Activated CD4-positive, alpha-beta memory T cell treated with anti-CD3 and anti-CD28 coated beads, Interleukin-2, amount 10 ng/mL, durations not matched to agents 7 days and 5 days (primary cell): ENCODE results near the gene CDH23. TPM values are rescaled to one million over a fixed set of nuclear protein-coding genes. Genes with fewer than 3 reads are reported as not detected.
A peak's percentile ranks its signal among the peaks of the same experiment; 100 is the strongest.

Source experiments
- CTCF ChIA-PET: fragments of 350-600 bp; sonication (Branson Sonifier 250); formaldehyde crosslinking; loops from one replicate; lab custom pipeline; 2021; ENCODE audit warnings: antibody characterized with exemption, inconsistent platforms; lab: Charles Lee
- POLR2A ChIA-PET: fragments of 350-600 bp; sonication (Branson Sonifier 250); formaldehyde crosslinking; loops from one replicate; lab custom pipeline; 2021; ENCODE audit warnings: antibody characterized with exemption; lab: Charles Lee
- DNase-seq: peaks from one replicate; pipeline ENCODE4 v3.0.0-alpha.2; 2020
- H3K27ac Mint-ChIP-seq: one replicate; pipeline ENCODE4 v1.8.0; 2021; ENCODE audit warnings: mild to moderate bottlenecking, mixed read lengths
- H3K27me3 Mint-ChIP-seq: one replicate; pipeline ENCODE4 v1.8.0; 2021; ENCODE audit warnings: mixed read lengths
- H3K36me3 Mint-ChIP-seq: one replicate; pipeline ENCODE4 v1.8.0; 2021; ENCODE audit warnings: low read depth, mixed read lengths
- H3K4me1 Mint-ChIP-seq: one replicate; pipeline ENCODE4 v1.8.0; 2021; ENCODE audit warnings: mixed read lengths
- H3K4me3 Mint-ChIP-seq: one replicate; pipeline ENCODE4 v1.8.0; 2021; ENCODE audit warnings: mild to moderate bottlenecking, mixed read lengths
- H3K9me3 Mint-ChIP-seq: one replicate; pipeline ENCODE4 v1.8.0; 2021; ENCODE audit warnings: mixed read lengths
- total RNA-seq, 2 experiments: library from RNA; stranded (reverse); gene quantifications; one replicate each; pipeline ENCODE4 v1.2.3, GENCODE V29; 2021

Gene CDH23
- total RNA-seq, 2 experiments from 2014 or later = 1.3 TPM

DNA sequence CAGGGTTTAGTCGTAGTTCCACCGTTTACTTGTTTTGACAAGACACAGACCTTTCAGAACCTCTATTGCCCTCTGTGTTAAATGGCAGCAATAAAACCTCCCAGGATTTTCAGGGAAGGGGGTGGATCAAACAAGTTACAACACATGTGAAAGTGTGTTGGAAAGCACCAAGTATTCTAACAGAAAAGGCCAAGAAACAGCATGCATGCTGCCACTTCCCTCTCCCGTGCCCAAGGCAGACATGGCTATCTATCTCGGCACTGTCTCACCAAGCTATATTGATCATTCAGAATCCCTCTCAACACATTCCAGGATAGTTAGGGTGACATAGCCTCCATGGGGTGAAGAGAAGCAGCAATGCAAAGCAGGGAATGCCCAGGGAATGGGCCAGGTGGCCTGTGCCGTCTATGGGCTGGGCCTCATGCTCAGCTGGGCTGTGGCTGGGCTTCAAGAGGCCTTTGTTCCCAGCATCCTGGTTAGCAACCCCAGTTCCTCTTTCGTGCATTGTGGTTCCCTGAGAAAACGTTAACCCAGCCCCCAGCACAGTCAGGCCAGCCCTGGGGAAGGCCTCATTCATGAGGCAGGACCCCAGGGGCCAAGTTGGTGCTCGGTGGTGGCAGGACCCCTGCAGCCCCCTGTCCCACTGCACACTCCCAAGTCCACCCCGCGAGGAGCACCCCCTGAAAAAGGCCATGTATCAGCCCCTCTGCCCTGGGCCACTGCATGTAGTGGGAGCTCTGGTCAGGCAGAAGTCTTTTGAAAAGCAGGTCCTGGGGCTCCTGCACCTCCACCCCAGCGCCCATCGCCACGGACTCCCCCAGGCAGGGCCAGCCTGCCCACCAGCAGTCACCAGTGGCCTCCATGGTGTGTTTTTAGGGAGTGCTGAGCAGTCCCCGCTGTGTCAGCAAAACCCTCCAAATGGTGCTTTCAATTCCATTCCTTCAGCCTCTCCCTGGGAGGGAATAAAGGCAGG is 351.1 kb downstream of the CDH23 start:
- Mint-ChIP-seq H3K36me3 (peaks cover 49% of the 10 kb centered on the region), H3K27ac (peak overlapping the region; percentile 95), H3K9me3 (no peaks in the 10 kb centered on the region), H3K27me3 (no peaks in the 10 kb centered on the region), H3K4me3 (no peak overlapping the region), H3K4me1 (peaks cover 97% of the 10 kb centered on the region)
- ChIA-PET POLR2A (interaction anchor here (1.0 to 15.4 kb wide), 11 partner anchors 10 to 53 kb away, joined by 3 to 310 read pairs (median 18); partner anchors contain the start of gene VSIR), CTCF (interaction anchor here (0.8 to 4.0 kb wide), 15 partner anchors 10 to 75 kb away, joined by 3 to 40 read pairs (median 6); partner anchors contain the start of gene VSIR)
- DNase-seq = no peak

DNA sequence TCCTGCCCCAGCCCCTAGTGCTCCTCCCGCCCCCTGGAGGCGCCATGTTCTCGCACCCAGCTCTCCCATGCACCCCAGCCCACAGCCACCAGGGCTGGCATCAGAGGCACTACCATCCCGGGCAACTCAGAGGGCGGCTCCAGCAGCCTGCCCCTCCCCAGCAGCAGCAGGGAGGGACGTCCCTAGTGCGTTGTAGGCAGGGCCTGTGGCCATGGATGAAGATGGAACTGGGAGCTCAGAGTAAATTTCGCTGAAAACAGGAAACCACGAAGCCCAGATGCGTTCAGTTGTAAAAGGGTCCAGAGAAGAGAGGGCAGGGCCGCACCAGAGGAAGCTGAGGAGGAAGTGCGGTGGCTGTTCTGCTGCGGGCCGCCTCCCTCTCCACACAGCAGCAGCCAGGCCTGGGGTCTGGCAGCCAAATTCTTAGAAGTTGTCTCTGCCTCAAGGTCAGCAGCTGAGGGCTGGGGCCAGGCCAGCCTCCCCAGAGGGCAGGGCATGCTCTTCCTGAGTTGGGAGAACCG is 352.0 kb downstream of the CDH23 start:
- peak; percentile 93 for DNase-seq
- H3K4me1 Mint-ChIP-seq = peaks cover 97% of the 10 kb centered on the region
- H3K36me3 Mint-ChIP-seq = peaks cover 58% of the 10 kb centered on the region
- no peaks in the 10 kb centered on the region for H3K27me3 Mint-ChIP-seq
- peak overlapping the region; percentile 43 for H3K4me3 Mint-ChIP-seq
- ChIA-PET POLR2A (interaction anchor here (1.0 to 15.4 kb wide), 11 partner anchors 9 to 54 kb away, joined by 3 to 310 read pairs (median 18); partner anchors contain the start of gene VSIR), CTCF (interaction anchor here (0.6 to 4.0 kb wide), 19 partner anchors 9 to 74 kb away, joined by 3 to 40 read pairs (median 5); partner anchors contain the start of gene VSIR)
- no peaks in the 10 kb centered on the region for H3K9me3 Mint-ChIP-seq
- H3K27ac Mint-ChIP-seq = peak overlapping the region; percentile 95

- no peak for DNase-seq
- Mint-ChIP-seq H3K27me3 (no peaks in the 10 kb centered on the region), H3K36me3 (peaks cover 65% of the 10 kb centered on the region), H3K4me3 (peak overlapping the region; percentile 43), H3K4me1 (peaks cover 97% of the 10 kb centered on the region), H3K9me3 (no peaks in the 10 kb centered on the region), H3K27ac (peak overlapping the region; percentile 95)
- ChIA-PET POLR2A (interaction anchor here (1.0 to 15.4 kb wide), 11 partner anchors 8 to 55 kb away, joined by 3 to 310 read pairs (median 18); partner anchors contain the start of gene VSIR), CTCF (interaction anchor here (0.6 to 4.0 kb wide), 18 partner anchors 8 to 64 kb away, joined by 3 to 40 read pairs (median 6); partner anchors contain the start of gene VSIR)
Observed at GRCh38 chr10:71749396-71749795, 352.7 kb downstream of the CDH23 start.

- POLR2A ChIA-PET = interaction anchor here (0.7 to 5.0 kb wide), 4 partner anchors 13 to 24 kb away, joined by 3 to 65 read pairs (median 4); partner anchors contain the start of gene VSIR
Observed at GRCh38 chr10:71750124-71750841, 353.6 kb downstream of the CDH23 start.

GRCh38 chr10:71750986-71751385 is 354.3 kb downstream of the CDH23 start:
- no peak for DNase-seq
- peaks cover 87% of the 10 kb centered on the region for H3K4me1 Mint-ChIP-seq
- H3K36me3 Mint-ChIP-seq = peaks cover 73% of the 10 kb centered on the region
- H3K4me3 Mint-ChIP-seq = no peak overlapping the region
- H3K27me3 Mint-ChIP-seq = no peaks in the 10 kb centered on the region
- no peaks in the 10 kb centered on the region for H3K9me3 Mint-ChIP-seq
- CTCF ChIA-PET = no interaction called here
- H3K27ac Mint-ChIP-seq = peak overlapping the region; percentile 95
- POLR2A ChIA-PET = interaction anchor here (0.5 to 1.4 kb wide), 4 partner anchors 14 to 24 kb away, joined by 3 to 4 read pairs (median 3); no protein-coding TSS in a partner anchor

More at GRCh38 chr10:71750124-71750841, 353.6 kb downstream of the CDH23 start:
- peak overlapping the region; percentile 95 for H3K27ac Mint-ChIP-seq
- CTCF ChIA-PET = interaction anchor here (4.0 kb wide), 1 partner anchor 23 kb away, joined by 31 read pairs; the partner anchor contains the start of gene VSIR
- H3K9me3 Mint-ChIP-seq = no peaks in the 10 kb centered on the region
- no peaks in the 10 kb centered on the region for H3K27me3 Mint-ChIP-seq
- H3K4me3 Mint-ChIP-seq = no peak overlapping the region
- peaks cover 91% of the 10 kb centered on the region for H3K4me1 Mint-ChIP-seq
- no peak for DNase-seq
- H3K36me3 Mint-ChIP-seq = peaks cover 71% of the 10 kb centered on the region

- CTCF ChIA-PET = interaction anchor here (0.6 to 2.0 kb wide), 8 partner anchors 12 to 388 kb away, joined by 3 to 13 read pairs (median 4); partner anchors contain the start of gene VSIR
- Mint-ChIP-seq H3K36me3 (peaks cover 78% of the 10 kb centered on the region), H3K4me3 (no peak overlapping the region), H3K4me1 (peaks cover 87% of the 10 kb centered on the region), H3K27me3 (no peaks in the 10 kb centered on the region), H3K27ac (peak overlapping the region; percentile 87), H3K9me3 (no peaks in the 10 kb centered on the region)
- DNase-seq = no peak
- POLR2A ChIA-PET = interaction anchor here (0.9 to 1.9 kb wide), 7 partner anchors 9 to 28 kb away, joined by 3 to 24 read pairs (median 5); partner anchors contain the start of gene VSIR
Observed at GRCh38 chr10:71751515-71752224, 354.9 kb downstream of the CDH23 start.

DNA sequence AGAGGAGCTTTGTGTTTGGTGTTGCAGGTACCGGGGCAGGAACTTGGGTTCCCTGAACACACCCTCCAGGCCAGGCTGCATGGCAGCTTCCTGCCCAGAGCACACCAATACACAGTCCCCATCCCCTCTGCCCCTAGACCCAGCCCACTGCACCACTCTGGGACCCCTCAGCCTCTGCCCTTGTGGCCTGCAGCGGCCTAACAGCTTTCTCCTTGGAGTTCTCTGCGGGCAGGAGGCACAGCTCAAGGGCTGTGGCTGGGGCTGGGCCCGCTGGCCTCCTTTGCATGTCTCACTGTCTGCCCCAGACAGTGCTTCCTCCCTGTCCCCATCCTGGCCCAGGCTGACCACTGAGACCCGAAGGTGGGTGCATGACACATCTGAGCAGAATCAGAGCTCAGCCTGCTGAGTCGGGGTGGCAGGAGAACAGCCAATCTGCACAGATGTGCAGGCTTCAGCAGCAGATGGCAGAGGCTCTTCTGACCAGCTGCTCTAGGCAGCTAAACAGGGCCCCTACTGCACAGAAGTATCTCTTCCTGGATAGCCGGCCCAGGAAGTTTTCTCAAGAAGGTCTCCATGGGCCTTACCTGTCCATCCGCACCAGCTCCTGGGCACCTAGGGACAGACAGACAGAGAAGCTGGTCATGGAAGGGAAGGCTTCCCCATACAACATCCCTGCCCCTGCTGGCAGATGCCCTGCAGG is 355.8 kb downstream of the CDH23 start:
- peaks cover 82% of the 10 kb centered on the region for H3K36me3 Mint-ChIP-seq
- peak overlapping the region; percentile 87 for H3K27ac Mint-ChIP-seq
- POLR2A ChIA-PET = interaction anchor here (0.9 to 1.9 kb wide), 8 partner anchors 10 to 39 kb away, joined by 3 to 24 read pairs (median 4); partner anchors contain the start of gene VSIR
- H3K27me3 Mint-ChIP-seq = no peaks in the 10 kb centered on the region
- H3K4me3 Mint-ChIP-seq = no peak overlapping the region
- CTCF ChIA-PET = interaction anchor here (0.7 to 2.0 kb wide), 8 partner anchors 11 to 56 kb away, joined by 3 to 13 read pairs (median 4); partner anchors contain the start of gene VSIR
- no peaks in the 10 kb centered on the region for H3K9me3 Mint-ChIP-seq
- peaks cover 87% of the 10 kb centered on the region for H3K4me1 Mint-ChIP-seq
- DNase-seq = no peak

DNA sequence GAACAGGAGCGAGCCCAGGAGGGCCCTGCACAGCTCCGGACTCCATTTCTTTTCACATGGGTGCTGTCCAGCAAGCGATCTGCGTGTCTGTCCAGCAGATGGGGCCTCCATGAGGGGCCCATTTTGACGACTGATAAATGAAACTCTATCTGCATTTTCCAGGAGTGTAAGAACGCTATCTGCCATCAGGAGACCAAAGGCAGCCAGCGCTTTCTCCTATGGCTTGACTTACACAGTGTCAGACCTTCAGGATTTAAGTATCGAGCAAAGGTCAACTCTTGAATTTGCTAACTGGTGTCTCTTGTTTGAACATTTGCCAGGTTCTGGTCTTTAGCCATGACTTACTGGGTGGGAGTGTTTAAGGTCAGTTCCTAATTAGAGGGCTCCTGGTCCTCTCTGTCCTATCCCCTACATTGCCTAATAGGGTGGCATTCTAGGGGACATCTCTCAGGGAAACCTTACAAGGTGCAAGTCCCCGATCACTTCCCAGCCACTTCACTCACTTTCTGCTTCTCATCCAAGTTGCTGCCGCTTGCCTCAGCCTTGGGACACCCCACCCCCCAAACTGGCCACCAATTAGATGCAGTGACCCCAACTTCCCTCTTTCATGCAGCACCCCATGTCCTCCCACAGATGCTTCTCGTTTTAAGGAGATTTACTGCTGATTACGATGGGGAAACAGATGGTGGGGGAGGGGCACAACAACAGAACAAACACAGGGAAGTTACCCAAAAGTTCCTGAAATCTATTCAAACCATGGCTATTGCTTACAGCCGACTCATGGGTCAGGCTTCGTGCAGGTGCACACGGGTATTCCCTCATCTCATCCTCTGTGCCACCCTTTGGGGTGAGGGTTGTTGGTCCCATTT is 356.6 kb downstream of the CDH23 start:
- peaks cover 87% of the 10 kb centered on the region for H3K36me3 Mint-ChIP-seq
- H3K4me3 Mint-ChIP-seq = no peak overlapping the region

DNA sequence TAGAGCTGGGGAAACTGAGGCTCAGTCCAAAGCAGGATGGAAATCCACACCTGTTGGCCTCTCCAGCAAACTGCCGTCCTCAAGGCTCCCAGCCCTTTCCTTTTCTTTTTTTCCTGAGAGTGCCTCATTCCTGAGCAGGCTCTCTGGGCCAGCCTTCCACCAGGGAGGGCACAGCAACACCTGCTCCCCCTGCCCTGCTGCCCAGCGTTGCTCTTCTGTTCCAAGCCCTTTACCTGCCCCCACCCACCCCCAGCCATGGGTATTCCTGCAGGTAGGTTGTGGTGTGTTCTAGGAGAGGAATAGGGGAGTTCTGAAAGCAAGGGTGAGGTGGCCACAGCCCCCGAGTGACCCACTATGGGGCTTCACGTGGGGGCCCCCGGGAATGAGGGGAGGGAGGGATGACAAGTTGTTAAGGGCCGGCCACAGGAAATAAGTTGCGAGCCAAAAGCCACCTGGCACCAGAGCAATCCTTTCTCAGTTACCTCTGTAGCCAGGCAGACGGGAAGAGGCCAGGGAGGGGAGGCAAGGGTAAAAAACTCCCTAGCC is 357.3 kb downstream of the CDH23 start:
- Mint-ChIP-seq H3K4me1 (peaks cover 83% of the 10 kb centered on the region), H3K27ac (peak overlapping the region; percentile 23), H3K27me3 (no peaks in the 10 kb centered on the region), H3K36me3 (peaks cover 87% of the 10 kb centered on the region), H3K9me3 (no peaks in the 10 kb centered on the region), H3K4me3 (no peak overlapping the region)
- ChIA-PET CTCF (interaction anchor here (5.2 to 6.7 kb wide), 2 partner anchors 14 to 19 kb away, joined by 39 to 42 read pairs; partner anchors contain the start of gene VSIR), POLR2A (interaction anchor here (4.3 to 5.9 kb wide), 2 partner anchors 15 to 27 kb away, joined by 37 to 142 read pairs; partner anchors contain the start of gene VSIR)
- DNase-seq = no peak

More for the DNA sequence above, 356.6 kb downstream of the CDH23 start:
- Mint-ChIP-seq H3K9me3 (no peaks in the 10 kb centered on the region), H3K27ac (peak overlapping the region; percentile 87), H3K4me1 (peaks cover 87% of the 10 kb centered on the region), H3K27me3 (no peaks in the 10 kb centered on the region)
- POLR2A ChIA-PET = interaction anchor here (1.0 to 1.9 kb wide), 7 partner anchors 10 to 40 kb away, joined by 3 to 24 read pairs (median 5); partner anchors contain the start of gene VSIR
- CTCF ChIA-PET = interaction anchor here (0.7 to 2.0 kb wide), 4 partner anchors 10 to 45 kb away, joined by 3 to 13 read pairs (median 8); partner anchors contain the start of gene VSIR
- no peak for DNase-seq
